IMR-90 (cell line): Measurements from ENCODE around the gene RAB3GAP2. TPM values are rescaled to one million over a fixed set of nuclear protein-coding genes. Genes with fewer than 3 reads are reported as not detected.

ENCODE experiments used
- ATAC-seq: fragments of 200-7000 bp; cut with Tn5 transposase; 2 replicates; pipeline ENCODE4 v1.9.1; 2020; ENCODE audit warnings: low read depth, mild to moderate bottlenecking, moderate library complexity
- BruUV-seq: library from RNA; stranded (reverse); fragments of 400-500 nt; replicated peaks from 2 replicates; lab custom pipeline; 2021; lab: Mats Ljungman, UMichigan
- CTCF ChIA-PET: fragments of 300-600 bp; formaldehyde crosslinking; extraction: SDS; loops from one replicate; lab custom pipeline; 2021; ENCODE audit warnings: antibody characterized with exemption; lab: Yijun Ruan, JAX
- POLR2A ChIA-PET: fragments of 300-600 bp; sonication (Branson Sonifier 250); formaldehyde crosslinking; loops from one replicate; lab custom pipeline; 2022; ENCODE audit warnings: antibody characterized with exemption; ENCODE audit not compliant: unreplicated experiment; lab: Charles Lee
- DNase-seq: peaks from one replicate; pipeline ENCODE4 v3.0.0; 2013
- H2AFZ ChIP-seq: replicated peaks from 2 replicates; pipeline ENCODE3; 2013; ENCODE audit warnings: low read length, mild to moderate bottlenecking; ENCODE audit not compliant: poor library complexity
- H2AK5ac ChIP-seq: 2 replicates; pipeline ENCODE4 v1.6.1; 2013; ENCODE audit warnings: low read depth, low read length, inconsistent platforms
- H2AK9ac ChIP-seq: replicated peaks from 2 replicates; pipeline ENCODE3; 2013; ENCODE audit warnings: mild to moderate bottlenecking, low read depth, low read length, moderate library complexity; ENCODE audit not compliant: poor library complexity
- H2BK120ac ChIP-seq: 2 replicates; pipeline ENCODE4 v1.6.1; 2013; ENCODE audit warnings: low read depth, low read length, inconsistent platforms
- H2BK15ac ChIP-seq: 3 replicates; pipeline ENCODE4 v1.6.1; 2013; ENCODE audit warnings: low read depth, low read length, inconsistent platforms
- H2BK20ac ChIP-seq: 2 replicates; pipeline ENCODE4 v1.6.1; 2013; ENCODE audit warnings: low read depth, mild to moderate bottlenecking, inconsistent platforms, low read length, moderate library complexity
- H2BK5ac ChIP-seq: 2 replicates; pipeline ENCODE4 v1.6.1; 2013; ENCODE audit warnings: mild to moderate bottlenecking, low read depth, low read length, inconsistent platforms; ENCODE audit not compliant: poor library complexity, severe bottlenecking
- H3K14ac ChIP-seq: replicated peaks from 2 replicates; pipeline ENCODE4 v1.6.1; 2013; ENCODE audit warnings: low read depth, low read length, inconsistent platforms
- H3K18ac ChIP-seq: 2 replicates; pipeline ENCODE4 v1.6.1; 2013; ENCODE audit warnings: low read depth, low read length, control low read depth
- H3K23ac ChIP-seq: 2 replicates; pipeline ENCODE4 v1.6.1; 2013; ENCODE audit warnings: low read depth, low read length, inconsistent platforms
- H3K27ac ChIP-seq: 2 replicates; pipeline ENCODE4 v1.5.1; 2013; ENCODE audit warnings: mild to moderate bottlenecking, control low read depth, low read length; ENCODE audit not compliant: insufficient read depth
- H3K27me3 ChIP-seq: 2 replicates; pipeline ENCODE4 v1.6.1; 2013; ENCODE audit warnings: low read length; ENCODE audit not compliant: control insufficient read depth, insufficient read depth
- H3K36me3 ChIP-seq: 2 replicates; pipeline ENCODE4 v1.6.1; 2013; ENCODE audit warnings: low read length, mixed read lengths; ENCODE audit not compliant: control insufficient read depth, insufficient read depth
- H3K4ac ChIP-seq: 2 replicates; pipeline ENCODE4 v1.6.1; 2013; ENCODE audit warnings: low read depth, low read length, inconsistent platforms
- H3K4me1 ChIP-seq: 2 replicates; pipeline ENCODE4 v1.6.1; 2013; ENCODE audit warnings: low read length, mixed read lengths; ENCODE audit not compliant: control insufficient read depth, insufficient read depth
- H3K4me2 ChIP-seq: 2 replicates; pipeline ENCODE4 v1.6.1; 2013; ENCODE audit warnings: low read depth, mild to moderate bottlenecking, control low read depth, low read length, moderate library complexity
- H3K4me3 ChIP-seq: 2 replicates; pipeline ENCODE4 v1.5.1; 2013; ENCODE audit warnings: low read depth, mild to moderate bottlenecking, control low read depth, low read length, moderate library complexity; ENCODE audit not compliant: insufficient read depth
- H3K56ac ChIP-seq: 2 replicates; pipeline ENCODE4 v1.6.1; 2013; ENCODE audit warnings: low read length, inconsistent platforms; ENCODE audit not compliant: insufficient read depth; ENCODE audit errors: extremely low read depth
- H3K79me1 ChIP-seq, 2 experiments: 2 replicates each; pipeline ENCODE4 v1.6.1; 2013; ENCODE audit warnings: low read length in 2 of 2, inconsistent platforms in 1 of 2, low read depth in 1 of 2
- H3K9ac ChIP-seq: 2 replicates; pipeline ENCODE4 v1.6.1; 2013; ENCODE audit warnings: low read depth, low read length, control low read depth
- H3K9me1 ChIP-seq: 2 replicates; pipeline ENCODE4 v1.6.1; 2013; ENCODE audit warnings: low read length, inconsistent platforms; ENCODE audit not compliant: insufficient read depth
- H3K9me3 ChIP-seq: 2 replicates; pipeline ENCODE4 v1.6.1; 2013; ENCODE audit warnings: low read length; ENCODE audit not compliant: control insufficient read depth, insufficient read depth
- H4K20me1 ChIP-seq: 2 replicates; pipeline ENCODE4 v1.6.1; 2013; ENCODE audit warnings: low read length, inconsistent platforms; ENCODE audit not compliant: insufficient read depth
- H4K5ac ChIP-seq: 2 replicates; pipeline ENCODE4 v1.6.1; 2013; ENCODE audit warnings: mild to moderate bottlenecking, low read depth, low read length, control low read depth
- H4K8ac ChIP-seq, 2 experiments: 2 replicates each; pipeline ENCODE4 v1.6.1; 2013; ENCODE audit warnings: low read depth in 2 of 2, low read length in 2 of 2, control low read depth in 1 of 2, inconsistent platforms in 1 of 2
- H4K91ac ChIP-seq: 2 replicates; pipeline ENCODE4 v1.6.1; 2013; ENCODE audit warnings: low read depth, low read length, inconsistent platforms; ENCODE audit not compliant: insufficient read depth
- FOS ChIP-seq: fragments of 150-350 bp; IDR thresholded peaks from 2 replicates; pipeline ENCODE4 v1.6.1; 2016; ENCODE audit warnings: low read depth, low read length
- MXI1 ChIP-seq: IDR thresholded peaks from 2 replicates; pipeline ENCODE4 v1.6.1; 2012; ENCODE audit warnings: low read depth, mild to moderate bottlenecking, low read length, moderate library complexity, borderline replicate concordance
- dilution Hi-C: fragments of 300-500 bp; cut with HindIII; formaldehyde crosslinking; loops from one replicate; pipeline ENCODE4 v1.14.3; 2018; ENCODE audit warnings: low sequenced_read_pairs; ENCODE audit not compliant: unreplicated experiment
- in situ Hi-C: fragments of 300-500 bp; cut with MboI; formaldehyde crosslinking; loops from 3 replicates; pipeline ENCODE4 v1.14.3; 2019; ENCODE audit warnings: low sequenced_read_pairs, inconsistent platforms, mixed read lengths
- intact Hi-C: fragments of 100-400 bp; cut with micrococcal nuclease; formaldehyde crosslinking; loops from 2 replicates; pipeline ENCODE4 v1.10.0; 2022
- polyA plus RNA-seq, 3 experiments: library from polyadenylated mRNA; depleted of rRNA; stranded (reverse); fragments of >200 nt; gene quantifications; 2 replicates each; pipeline ENCODE4 v1.2.3, GENCODE V29; 2012; ENCODE audit warnings: low replicate concordance in 1 of 3
- total RNA-seq: library from RNA; depleted of rRNA; stranded (reverse); fragments of >200 nt; gene quantifications from 2 replicates; pipeline ENCODE4 v1.2.3, GENCODE V29; 2012

RAB3GAP2 gene
- total and polyA plus RNA-seq, 2 of the 4 experiments (the other 2 are of a cell fraction) = 12.3 to 37.8 TPM

DNA sequence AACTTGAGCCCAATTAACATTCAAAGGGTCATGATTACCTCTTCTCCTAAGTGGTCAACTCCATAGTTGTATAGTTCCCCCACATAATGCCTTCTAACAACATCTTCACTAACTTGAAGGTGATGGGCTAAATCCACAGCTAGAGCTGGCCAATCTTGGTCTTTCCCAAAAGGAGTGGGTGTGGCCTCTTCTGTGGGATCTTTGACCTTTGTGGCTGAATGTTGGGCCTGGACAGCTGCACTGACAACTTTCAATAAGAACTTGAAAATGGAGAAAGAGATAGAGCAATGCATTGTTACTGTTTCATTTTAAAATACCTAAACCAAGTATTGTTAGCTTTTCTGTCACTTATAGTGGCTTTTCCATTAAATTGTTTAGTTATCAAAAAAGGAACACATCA lies 119.1 kb downstream of the RAB3GAP2 start:
- H4K5ac ChIP-seq = no peak overlapping the region
- H2AFZ ChIP-seq = no peak overlapping the region
- no peaks in the 10 kb centered on the region; a peak in 1 of 4 replicates for H3K79me1 ChIP-seq
- H4K8ac ChIP-seq = no peak overlapping the region
- BruUV-seq = no TSS peak
- H3K9ac ChIP-seq = no peak overlapping the region
- H4K20me1 ChIP-seq = no peaks in the 10 kb centered on the region
- no peak overlapping the region for H3K4me3 ChIP-seq
- no peak overlapping the region for H3K23ac ChIP-seq
- no peaks in the 10 kb centered on the region; the same call in 1 of the 2 replicates for H3K9me1 ChIP-seq
- H2BK5ac ChIP-seq = no peak overlapping the region
- H3K56ac ChIP-seq = no peak overlapping the region
- H2AK5ac ChIP-seq = no peak overlapping the region
- peaks cover 27% of the 10 kb centered on the region for H3K36me3 ChIP-seq
- no peak overlapping the region for H3K27ac ChIP-seq
- ATAC-seq = no peak
- ChIA-PET CTCF (no interaction called here), POLR2A (no interaction called here)
- dilution Hi-C loops = no loop called here
- no peak for TF ChIP-seq FOS
- no peak for TF ChIP-seq MXI1
- no peak for DNase-seq
- H3K4me2 ChIP-seq = no peak overlapping the region
- H2BK20ac ChIP-seq = no peak overlapping the region
- intact Hi-C loops = loop anchor here (5.0 kb wide), 1 partner anchor 46 kb away; no protein-coding TSS in a partner anchor
- no peak overlapping the region for H2BK15ac ChIP-seq
- no peaks in the 10 kb centered on the region for H3K9me3 ChIP-seq
- H3K4me1 ChIP-seq = peaks cover 2% of the 10 kb centered on the region; the same call in 1 of the 2 replicates
- H3K14ac ChIP-seq = no peak overlapping the region
- in situ Hi-C loops = no loop called here
- H3K18ac ChIP-seq = no peak overlapping the region
- H2AK9ac ChIP-seq = no peak overlapping the region
- no peaks in the 10 kb centered on the region for H3K27me3 ChIP-seq
- no peak overlapping the region for H3K4ac ChIP-seq
- H2BK120ac ChIP-seq = no peak overlapping the region
- no peak overlapping the region for H4K91ac ChIP-seq
